ENCODE results near the gene ATP8A2.

DNA sequence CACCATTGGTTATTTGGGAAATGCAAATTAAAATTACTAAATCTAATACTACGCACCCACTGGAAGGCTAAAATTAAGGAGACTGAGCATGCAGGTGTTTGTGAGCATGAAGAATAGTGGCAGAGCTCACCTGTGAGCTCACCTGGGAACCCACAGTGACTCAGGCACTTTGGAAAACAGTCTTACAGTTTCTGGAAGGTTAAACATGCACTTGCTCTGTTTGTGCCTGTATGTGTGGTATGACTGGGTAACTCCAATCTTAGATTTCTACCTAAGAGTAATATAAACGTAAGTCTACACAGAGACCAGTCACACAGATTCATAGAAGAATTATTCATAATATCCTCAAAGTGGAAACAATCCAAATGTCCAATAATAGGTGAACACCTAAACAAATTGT is 318.8 kb downstream of the ATP8A2 start:
- TF ChIP-seq, protein P1, sequence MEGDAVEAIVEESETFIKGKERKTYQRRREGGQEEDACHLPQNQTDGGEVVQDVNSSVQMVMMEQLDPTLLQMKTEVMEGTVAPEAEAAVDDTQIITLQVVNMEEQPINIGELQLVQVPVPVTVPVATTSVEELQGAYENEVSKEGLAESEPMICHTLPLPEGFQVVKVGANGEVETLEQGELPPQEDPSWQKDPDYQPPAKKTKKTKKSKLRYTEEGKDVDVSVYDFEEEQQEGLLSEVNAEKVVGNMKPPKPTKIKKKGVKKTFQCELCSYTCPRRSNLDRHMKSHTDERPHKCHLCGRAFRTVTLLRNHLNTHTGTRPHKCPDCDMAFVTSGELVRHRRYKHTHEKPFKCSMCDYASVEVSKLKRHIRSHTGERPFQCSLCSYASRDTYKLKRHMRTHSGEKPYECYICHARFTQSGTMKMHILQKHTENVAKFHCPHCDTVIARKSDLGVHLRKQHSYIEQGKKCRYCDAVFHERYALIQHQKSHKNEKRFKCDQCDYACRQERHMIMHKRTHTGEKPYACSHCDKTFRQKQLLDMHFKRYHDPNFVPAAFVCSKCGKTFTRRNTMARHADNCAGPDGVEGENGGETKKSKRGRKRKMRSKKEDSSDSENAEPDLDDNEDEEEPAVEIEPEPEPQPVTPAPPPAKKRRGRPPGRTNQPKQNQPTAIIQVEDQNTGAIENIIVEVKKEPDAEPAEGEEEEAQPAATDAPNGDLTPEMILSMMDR (IDR thresholded peaks at IDR 0.05; ENCODE audit: insufficient read depth, low read depth, low read length): no peak
- TF ChIP-seq EZH2 (IDR thresholded peaks at IDR 0.05; ENCODE audit: insufficient read depth, low read length): no peak

Data from astrocyte (in vitro differentiated cells and primary cell).